ENCODE results near the gene RAB7A. TPM values are rescaled to one million over a fixed set of nuclear protein-coding genes. Genes with fewer than 3 reads are reported as not detected.
"Not testable (repeated sequence)": the region's sequence is repeated elsewhere in the genome, so short reads cannot be mapped to it uniquely, and the experiment has no call there.

RAB7A gene
- total and polyA plus RNA-seq, 4 donors = 127 to 271 (median 209) TPM

DNA sequence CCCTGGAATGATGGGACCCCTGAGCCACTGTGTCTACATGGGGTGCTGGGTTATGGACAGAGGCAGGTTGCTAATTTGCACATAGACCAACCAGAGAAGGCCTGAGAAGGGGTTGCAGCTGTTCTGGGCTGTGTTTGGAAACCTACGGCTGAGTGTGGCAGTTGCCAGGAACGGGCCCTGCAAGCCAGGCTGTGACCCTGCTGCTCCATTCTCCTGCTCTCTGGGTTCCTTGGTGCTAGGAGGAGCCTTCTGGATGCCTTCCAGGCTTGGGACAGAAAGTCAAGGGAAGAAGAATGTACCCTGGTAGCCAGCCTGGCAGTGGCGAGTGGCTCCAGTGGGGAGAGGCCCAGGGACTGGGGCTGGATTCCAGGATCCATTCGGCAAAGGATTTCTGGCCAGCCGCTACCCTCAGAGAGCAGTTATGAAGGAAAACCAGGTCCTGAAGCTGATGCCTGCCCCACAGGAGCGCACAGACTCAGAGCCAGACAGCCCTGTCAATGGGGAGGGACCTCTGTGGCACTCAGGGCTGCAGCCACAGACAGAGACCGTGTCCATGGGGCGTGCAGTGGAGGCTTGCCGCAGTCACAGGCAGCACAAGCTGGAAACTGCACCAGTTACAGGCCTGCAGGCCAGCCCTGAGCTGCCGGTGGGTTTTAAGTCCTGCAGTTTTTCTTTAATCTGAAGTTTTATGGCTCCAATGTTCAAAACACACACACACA lies 98.3 kb downstream of the RAB7A start:
- H3K36me3 ChIP-seq (ENCODE audit: control insufficient read depth in 4 of 4, insufficient read depth in 4 of 4, low read length in 4 of 4) = peaks cover 0 to 7% (median under 1%) of the 10 kb centered on the region in 4 donors
- TF ChIP-seq, protein P1, sequence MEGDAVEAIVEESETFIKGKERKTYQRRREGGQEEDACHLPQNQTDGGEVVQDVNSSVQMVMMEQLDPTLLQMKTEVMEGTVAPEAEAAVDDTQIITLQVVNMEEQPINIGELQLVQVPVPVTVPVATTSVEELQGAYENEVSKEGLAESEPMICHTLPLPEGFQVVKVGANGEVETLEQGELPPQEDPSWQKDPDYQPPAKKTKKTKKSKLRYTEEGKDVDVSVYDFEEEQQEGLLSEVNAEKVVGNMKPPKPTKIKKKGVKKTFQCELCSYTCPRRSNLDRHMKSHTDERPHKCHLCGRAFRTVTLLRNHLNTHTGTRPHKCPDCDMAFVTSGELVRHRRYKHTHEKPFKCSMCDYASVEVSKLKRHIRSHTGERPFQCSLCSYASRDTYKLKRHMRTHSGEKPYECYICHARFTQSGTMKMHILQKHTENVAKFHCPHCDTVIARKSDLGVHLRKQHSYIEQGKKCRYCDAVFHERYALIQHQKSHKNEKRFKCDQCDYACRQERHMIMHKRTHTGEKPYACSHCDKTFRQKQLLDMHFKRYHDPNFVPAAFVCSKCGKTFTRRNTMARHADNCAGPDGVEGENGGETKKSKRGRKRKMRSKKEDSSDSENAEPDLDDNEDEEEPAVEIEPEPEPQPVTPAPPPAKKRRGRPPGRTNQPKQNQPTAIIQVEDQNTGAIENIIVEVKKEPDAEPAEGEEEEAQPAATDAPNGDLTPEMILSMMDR (IDR thresholded peaks at IDR 0.05; ENCODE audit: control extremely low read depth, extremely low read depth) = no peak
- 96% methylated on average over 10 of the region's 10 CpGs for WGBS, 2 donors
- no peaks in the 10 kb centered on the region for H3K27me3 ChIP-seq (ENCODE audit: control insufficient read depth in 3 of 3, insufficient read depth in 3 of 3, low read length in 2 of 3)
- H3K9me3 ChIP-seq (ENCODE audit: control insufficient read depth in 4 of 4, insufficient read depth in 3 of 4, low read length in 3 of 4) = peaks cover 0 to 2% (median 0%) of the 10 kb centered on the region in 4 donors
- no peak for ATAC-seq (ENCODE audit: insufficient read depth, low FRiP score)
- H3K9ac ChIP-seq (ENCODE audit: insufficient read depth in 1 of 2, low read length in 2 of 2) = no peak overlapping the region
- peaks cover 0 to 4% (median 0%) of the 10 kb centered on the region in 5 donors for H3K4me1 ChIP-seq (ENCODE audit: control insufficient read depth in 5 of 5, insufficient read depth in 5 of 5, low read length in 5 of 5)
- no peak overlapping the region for H3K27ac ChIP-seq (ENCODE audit: low read depth in 1 of 2, low read length in 1 of 2)
- no peak for DNase-seq
- H3K4me3 ChIP-seq = no peak overlapping the region

DNA sequence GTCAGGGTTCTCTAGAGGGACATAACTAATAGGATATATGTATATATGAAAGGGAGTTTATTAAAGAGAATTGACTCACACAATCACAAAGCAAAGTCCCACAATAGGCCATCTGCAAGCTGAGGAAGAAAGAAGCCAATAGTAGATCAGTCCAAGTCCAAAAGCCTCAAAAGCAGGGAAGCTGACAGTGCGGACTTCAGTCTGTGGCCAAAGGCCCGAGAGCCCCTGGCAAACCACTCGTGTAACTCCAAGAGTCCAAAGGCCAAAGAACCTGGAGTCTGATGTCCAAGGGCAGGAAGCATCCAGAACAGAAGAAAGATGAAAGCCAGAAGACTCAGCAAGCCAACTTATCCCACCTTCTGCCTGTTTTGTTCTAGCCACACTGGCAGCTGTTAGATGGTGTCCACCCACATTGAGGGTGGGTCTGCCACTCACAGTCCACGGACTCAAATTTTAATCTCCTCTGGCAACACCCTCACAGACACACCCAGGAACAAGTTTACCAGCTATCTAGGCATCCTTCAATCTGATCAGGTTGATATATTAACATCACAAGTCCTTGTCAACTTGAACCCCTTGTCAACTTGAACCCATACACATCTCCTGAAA lies 99.2 kb downstream of the RAB7A start:
- ATAC-seq (ENCODE audit: insufficient read depth, low FRiP score) = no peak
- no peak overlapping the region for H3K9ac ChIP-seq (ENCODE audit: insufficient read depth in 1 of 2, low read length in 2 of 2)

DNA sequence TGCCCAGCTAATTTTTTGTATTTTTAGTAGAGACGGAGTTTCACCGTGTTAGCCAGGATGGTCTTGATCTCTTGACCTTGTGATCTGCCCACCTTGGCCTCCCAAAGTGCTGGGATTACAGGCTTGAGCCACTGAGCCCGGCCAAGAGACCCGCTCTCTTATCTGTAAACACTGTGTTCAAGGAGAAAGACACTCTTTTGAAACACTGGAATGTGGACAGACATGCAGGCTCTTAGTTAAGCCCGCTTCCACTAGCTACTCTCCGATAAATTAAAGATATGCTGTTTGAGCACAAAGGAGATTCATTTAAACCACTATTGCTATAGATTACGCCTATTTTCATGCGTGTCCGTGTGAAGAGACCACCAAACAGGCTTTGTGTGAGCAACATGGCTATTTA lies 103.1 kb downstream of the RAB7A start:
- not testable (repeated sequence) for H3K4me1 ChIP-seq (ENCODE audit: control insufficient read depth in 5 of 5, insufficient read depth in 5 of 5, low read length in 5 of 5); H3K36me3 ChIP-seq (ENCODE audit: control insufficient read depth in 4 of 4, insufficient read depth in 4 of 4, low read length in 4 of 4); DNase-seq; H3K9ac ChIP-seq (ENCODE audit: insufficient read depth in 1 of 2, low read length in 2 of 2); ATAC-seq (ENCODE audit: insufficient read depth, low FRiP score); H3K27ac ChIP-seq (ENCODE audit: low read depth in 1 of 2, low read length in 1 of 2); H3K4me3 ChIP-seq; H3K9me3 ChIP-seq (ENCODE audit: control insufficient read depth in 4 of 4, insufficient read depth in 3 of 4, low read length in 3 of 4); H3K27me3 ChIP-seq (ENCODE audit: control insufficient read depth in 3 of 3, insufficient read depth in 3 of 3, low read length in 2 of 3)
- 71 to 81% methylated on average over 9 of the region's 9 CpGs for WGBS, 2 donors

More for the DNA sequence above, 99.2 kb downstream of the RAB7A start:
- TF ChIP-seq, protein P1 (IDR thresholded peaks at IDR 0.05; ENCODE audit: control extremely low read depth, extremely low read depth) = no peak
- H3K36me3 ChIP-seq (ENCODE audit: control insufficient read depth in 4 of 4, insufficient read depth in 4 of 4, low read length in 4 of 4) = peaks cover 0 to 6% (median 0%) of the 10 kb centered on the region in 4 donors
- peaks cover 0 to 2% (median 0%) of the 10 kb centered on the region in 4 donors for H3K9me3 ChIP-seq (ENCODE audit: control insufficient read depth in 4 of 4, insufficient read depth in 3 of 4, low read length in 3 of 4)
- H3K27me3 ChIP-seq (ENCODE audit: control insufficient read depth in 3 of 3, insufficient read depth in 3 of 3, low read length in 2 of 3) = no peaks in the 10 kb centered on the region
- 94 to 98% methylated on average over 4 of the region's 4 CpGs for WGBS, 2 donors
- H3K27ac ChIP-seq (ENCODE audit: low read depth in 1 of 2, low read length in 1 of 2) = no peak overlapping the region
- H3K4me3 ChIP-seq = no peak overlapping the region
- DNase-seq = no peak
- peaks cover 0 to 4% (median 0%) of the 10 kb centered on the region in 5 donors for H3K4me1 ChIP-seq (ENCODE audit: control insufficient read depth in 5 of 5, insufficient read depth in 5 of 5, low read length in 5 of 5)

DNA sequence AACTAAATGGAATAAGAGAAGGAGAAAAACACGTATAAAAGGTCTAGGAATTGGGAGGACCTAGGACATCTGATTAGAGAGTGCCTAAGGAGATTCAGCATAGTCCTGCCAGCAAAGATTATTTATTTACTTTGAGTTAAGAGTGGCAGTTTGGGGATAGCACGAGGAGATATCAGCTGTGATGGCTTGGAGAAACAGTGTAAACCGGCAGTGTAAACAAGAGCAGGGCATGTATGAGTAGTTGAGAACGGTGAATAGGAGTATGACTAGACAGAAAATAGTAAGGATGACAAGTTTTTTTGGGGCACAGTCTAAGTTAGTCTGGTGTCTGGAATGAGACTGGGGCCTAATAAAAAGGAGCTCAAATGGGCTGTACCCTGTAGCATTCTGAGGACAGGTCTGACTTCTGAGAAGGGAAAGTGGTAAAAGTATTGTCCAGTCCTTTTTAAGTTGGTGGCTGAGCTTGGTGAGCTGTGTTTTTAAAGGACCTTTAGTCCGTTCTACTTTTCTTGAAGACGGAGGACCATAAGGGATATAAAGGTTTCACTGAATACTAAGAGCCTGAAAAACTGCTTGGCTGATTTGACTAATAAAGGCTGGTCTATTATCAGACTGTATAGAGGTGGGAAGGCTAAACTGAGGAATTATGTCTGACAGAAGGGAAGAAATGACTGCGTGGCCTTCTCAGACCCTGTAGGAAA lies 104.1 kb downstream of the RAB7A start:
- WGBS, 2 donors = 77 to 83% methylated on average over 7 of the region's 7 CpGs

DNA sequence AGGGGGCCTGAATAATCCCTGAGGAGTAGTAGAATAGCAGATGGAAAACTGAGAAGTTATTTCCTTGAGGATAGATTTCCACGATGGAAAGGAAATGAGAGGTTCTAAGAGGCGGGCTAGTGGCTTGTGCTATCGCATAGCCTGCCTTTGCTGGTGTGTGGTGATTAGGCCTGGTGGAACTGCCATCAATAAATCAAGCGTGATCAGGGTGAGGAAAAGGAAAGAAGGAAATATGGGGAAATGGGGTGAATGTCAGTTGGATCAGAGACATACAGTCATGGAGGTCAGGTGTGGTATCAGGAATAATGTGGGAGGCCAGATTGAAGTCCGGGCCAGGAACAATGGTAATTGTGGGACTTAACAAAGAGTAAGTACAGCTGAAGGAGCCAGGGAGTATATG lies 104.8 kb downstream of the RAB7A start:
- ATAC-seq (ENCODE audit: insufficient read depth, low FRiP score); H3K36me3 ChIP-seq (ENCODE audit: control insufficient read depth in 4 of 4, insufficient read depth in 4 of 4, low read length in 4 of 4); H3K27ac ChIP-seq (ENCODE audit: low read depth in 1 of 2, low read length in 1 of 2); DNase-seq; H3K9me3 ChIP-seq (ENCODE audit: control insufficient read depth in 4 of 4, insufficient read depth in 3 of 4, low read length in 3 of 4); H3K27me3 ChIP-seq (ENCODE audit: control insufficient read depth in 3 of 3, insufficient read depth in 3 of 3, low read length in 2 of 3); H3K4me1 ChIP-seq (ENCODE audit: control insufficient read depth in 5 of 5, insufficient read depth in 5 of 5, low read length in 5 of 5); H3K9ac ChIP-seq (ENCODE audit: insufficient read depth in 1 of 2, low read length in 2 of 2); H3K4me3 ChIP-seq: not testable (repeated sequence)
- 83 to 89% methylated on average over 5 of the region's 5 CpGs for WGBS, 2 donors

More for the DNA sequence above, 104.1 kb downstream of the RAB7A start:
- H3K27ac ChIP-seq (ENCODE audit: low read depth in 1 of 2, low read length in 1 of 2); H3K27me3 ChIP-seq (ENCODE audit: control insufficient read depth in 3 of 3, insufficient read depth in 3 of 3, low read length in 2 of 3); H3K36me3 ChIP-seq (ENCODE audit: control insufficient read depth in 4 of 4, insufficient read depth in 4 of 4, low read length in 4 of 4); H3K4me3 ChIP-seq; H3K4me1 ChIP-seq (ENCODE audit: control insufficient read depth in 5 of 5, insufficient read depth in 5 of 5, low read length in 5 of 5); DNase-seq; H3K9ac ChIP-seq (ENCODE audit: insufficient read depth in 1 of 2, low read length in 2 of 2); H3K9me3 ChIP-seq (ENCODE audit: control insufficient read depth in 4 of 4, insufficient read depth in 3 of 4, low read length in 3 of 4); ATAC-seq (ENCODE audit: insufficient read depth, low FRiP score): not testable (repeated sequence)

DNA sequence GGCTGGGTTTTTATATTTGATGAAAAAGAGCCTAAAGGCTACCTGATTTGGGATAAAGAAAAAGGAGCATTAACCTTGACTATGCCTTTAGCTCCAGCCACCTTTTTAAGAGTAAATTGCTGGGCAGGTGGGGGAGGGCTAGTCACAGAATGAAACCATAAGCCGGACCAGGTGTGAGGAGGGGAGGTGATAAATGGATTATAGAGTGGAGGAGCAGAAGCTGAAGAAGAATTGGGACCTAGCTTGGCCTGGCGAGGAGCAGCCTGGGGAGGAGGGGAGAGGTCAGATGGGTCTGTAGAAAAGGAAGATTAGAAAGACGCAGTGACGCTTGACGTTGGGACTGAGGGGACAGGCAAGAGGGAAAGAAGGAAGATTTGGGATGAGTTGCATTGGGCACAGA lies 107.0 kb downstream of the RAB7A start:
- not testable (repeated sequence) for H3K27ac ChIP-seq (ENCODE audit: low read depth in 1 of 2, low read length in 1 of 2); ATAC-seq (ENCODE audit: insufficient read depth, low FRiP score)
- WGBS, 2 donors = 84 to 94% methylated on average over 5 of the region's 5 CpGs

More for the DNA sequence above, 107.0 kb downstream of the RAB7A start:
- not testable (repeated sequence) for H3K9me3 ChIP-seq (ENCODE audit: control insufficient read depth in 4 of 4, insufficient read depth in 3 of 4, low read length in 3 of 4); H3K36me3 ChIP-seq (ENCODE audit: control insufficient read depth in 4 of 4, insufficient read depth in 4 of 4, low read length in 4 of 4); H3K27me3 ChIP-seq (ENCODE audit: control insufficient read depth in 3 of 3, insufficient read depth in 3 of 3, low read length in 2 of 3); H3K9ac ChIP-seq (ENCODE audit: insufficient read depth in 1 of 2, low read length in 2 of 2); DNase-seq; H3K4me3 ChIP-seq; H3K4me1 ChIP-seq (ENCODE audit: control insufficient read depth in 5 of 5, insufficient read depth in 5 of 5, low read length in 5 of 5)
